Activated CD8-positive, alpha-beta T cell treated with anti-CD3 and anti-CD28 coated beads for 36 hours (primary cell): ENCODE data around the gene NLGN2. TPM values are rescaled to one million over a fixed set of nuclear protein-coding genes. Genes with fewer than 3 reads are reported as not detected.

ENCODE experiments used
- ATAC-seq: fragments of 200-7000 bp; cut with Tn5 transposase; one replicate; pipeline ENCODE4 v1.10.0; 2021; ENCODE audit warnings: mild to moderate bottlenecking, moderate library complexity
- CTCF ChIA-PET: fragments of 350-600 bp; sonication (Branson Sonifier 250); formaldehyde crosslinking; loops from one replicate; lab custom pipeline; 2021; ENCODE audit warnings: antibody characterized with exemption; lab: Charles Lee
- POLR2A ChIA-PET: fragments of 350-600 bp; sonication (Branson Sonifier 250); formaldehyde crosslinking; loops from one replicate; lab custom pipeline; 2021; ENCODE audit warnings: antibody characterized with exemption; lab: Charles Lee
- DNase-seq: peaks from one replicate; pipeline ENCODE4 v3.0.0-alpha.2; 2020
- H3K27ac Mint-ChIP-seq: one replicate; pipeline ENCODE4 v1.8.0; 2021; ENCODE audit warnings: mild to moderate bottlenecking, mixed read lengths
- H3K27me3 Mint-ChIP-seq: one replicate; pipeline ENCODE4 v1.8.0; 2021; ENCODE audit warnings: mixed read lengths
- H3K36me3 Mint-ChIP-seq: one replicate; pipeline ENCODE4 v1.8.0; 2021; ENCODE audit warnings: low read depth, mixed read lengths
- H3K4me1 Mint-ChIP-seq: one replicate; pipeline ENCODE4 v1.8.0; 2021; ENCODE audit warnings: low read depth, mixed read lengths
- H3K4me3 Mint-ChIP-seq: one replicate; pipeline ENCODE4 v1.8.0; 2021; ENCODE audit warnings: mild to moderate bottlenecking, moderate library complexity, mixed read lengths
- H3K9me3 Mint-ChIP-seq: one replicate; pipeline ENCODE4 v1.8.0; 2021; ENCODE audit warnings: mixed read lengths
- intact Hi-C: fragments of 100-400 bp; cut with micrococcal nuclease; formaldehyde crosslinking; loops from one replicate; pipeline ENCODE4 v1.10.0; 2022
- total RNA-seq, 2 experiments: library from RNA; stranded (reverse); gene quantifications; one replicate each; pipeline ENCODE4 v1.2.3, GENCODE V29; 2021
- TF ChIP-seq, protein P1 (sequence below): fragments of 200-600 bp; IDR thresholded peaks from one replicate; pipeline ENCODE4 v1.8.0; 2022; ENCODE audit warnings: antibody characterized with exemption, mild to moderate bottlenecking

The NLGN2 gene
- total RNA-seq, 2 experiments from 2014 or later, result 9.4 to 10.9 TPM

- TF ChIP-seq, protein P1, sequence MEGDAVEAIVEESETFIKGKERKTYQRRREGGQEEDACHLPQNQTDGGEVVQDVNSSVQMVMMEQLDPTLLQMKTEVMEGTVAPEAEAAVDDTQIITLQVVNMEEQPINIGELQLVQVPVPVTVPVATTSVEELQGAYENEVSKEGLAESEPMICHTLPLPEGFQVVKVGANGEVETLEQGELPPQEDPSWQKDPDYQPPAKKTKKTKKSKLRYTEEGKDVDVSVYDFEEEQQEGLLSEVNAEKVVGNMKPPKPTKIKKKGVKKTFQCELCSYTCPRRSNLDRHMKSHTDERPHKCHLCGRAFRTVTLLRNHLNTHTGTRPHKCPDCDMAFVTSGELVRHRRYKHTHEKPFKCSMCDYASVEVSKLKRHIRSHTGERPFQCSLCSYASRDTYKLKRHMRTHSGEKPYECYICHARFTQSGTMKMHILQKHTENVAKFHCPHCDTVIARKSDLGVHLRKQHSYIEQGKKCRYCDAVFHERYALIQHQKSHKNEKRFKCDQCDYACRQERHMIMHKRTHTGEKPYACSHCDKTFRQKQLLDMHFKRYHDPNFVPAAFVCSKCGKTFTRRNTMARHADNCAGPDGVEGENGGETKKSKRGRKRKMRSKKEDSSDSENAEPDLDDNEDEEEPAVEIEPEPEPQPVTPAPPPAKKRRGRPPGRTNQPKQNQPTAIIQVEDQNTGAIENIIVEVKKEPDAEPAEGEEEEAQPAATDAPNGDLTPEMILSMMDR, result no peak
- intact Hi-C loops, result no loop called here
- ChIA-PET CTCF (no interaction called here), POLR2A (interaction anchor here (0.6 kb wide), 1 partner anchor 41 kb away, joined by 6 read pairs; no protein-coding TSS in a partner anchor)
- DNase-seq (no peak), ATAC-seq (no peak)
- no peaks in the 10 kb centered on the region for H3K4me1 Mint-ChIP-seq
- H3K27me3 Mint-ChIP-seq, result no peaks in the 10 kb centered on the region
- no peak overlapping the region for H3K4me3 Mint-ChIP-seq
- no peak overlapping the region for H3K27ac Mint-ChIP-seq
- H3K36me3 Mint-ChIP-seq, result no peaks in the 10 kb centered on the region
- no peaks in the 10 kb centered on the region for H3K9me3 Mint-ChIP-seq
Measured at GRCh38 chr17:7415784-7416183, 8.1 kb downstream of the NLGN2 start.

DNA sequence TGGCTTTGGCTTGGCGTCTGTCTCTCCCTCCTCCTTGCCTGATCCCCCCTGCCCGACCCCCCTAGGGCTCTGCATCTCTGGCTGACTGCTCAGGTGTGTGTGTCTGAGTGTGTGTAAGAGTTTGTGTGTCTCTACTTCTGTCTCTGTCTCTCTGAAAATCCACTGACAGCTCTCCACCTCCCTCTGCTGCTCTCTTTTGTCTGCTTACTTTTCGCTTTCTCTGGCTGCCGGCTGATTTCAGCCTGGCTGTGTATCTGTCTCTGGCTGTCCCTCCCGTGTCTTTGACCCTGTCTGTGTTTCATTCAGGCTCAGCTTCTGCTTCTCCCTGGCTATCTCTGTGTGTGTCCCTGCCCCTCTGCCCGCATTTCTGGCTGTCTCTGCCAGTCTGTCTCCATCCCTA, 8.7 kb downstream of the NLGN2 start:
- Mint-ChIP-seq H3K4me1 (no peaks in the 10 kb centered on the region), H3K4me3 (no peak overlapping the region), H3K36me3 (no peaks in the 10 kb centered on the region), H3K27ac (no peak overlapping the region), H3K27me3 (no peaks in the 10 kb centered on the region), H3K9me3 (no peaks in the 10 kb centered on the region)
- ATAC-seq (no peak), DNase-seq (no peak)
- intact Hi-C loops, result no loop called here
- CTCF ChIA-PET, result interaction anchor here (1.1 kb wide), 1 partner anchor 61 kb away, joined by 3 read pairs; no protein-coding TSS in a partner anchor
- POLR2A ChIA-PET, result interaction anchor here (0.6 to 0.7 kb wide), 2 partner anchors 22 to 41 kb away, joined by 3 to 6 read pairs; no protein-coding TSS in a partner anchor
- TF ChIP-seq, protein P1, result no peak

DNA sequence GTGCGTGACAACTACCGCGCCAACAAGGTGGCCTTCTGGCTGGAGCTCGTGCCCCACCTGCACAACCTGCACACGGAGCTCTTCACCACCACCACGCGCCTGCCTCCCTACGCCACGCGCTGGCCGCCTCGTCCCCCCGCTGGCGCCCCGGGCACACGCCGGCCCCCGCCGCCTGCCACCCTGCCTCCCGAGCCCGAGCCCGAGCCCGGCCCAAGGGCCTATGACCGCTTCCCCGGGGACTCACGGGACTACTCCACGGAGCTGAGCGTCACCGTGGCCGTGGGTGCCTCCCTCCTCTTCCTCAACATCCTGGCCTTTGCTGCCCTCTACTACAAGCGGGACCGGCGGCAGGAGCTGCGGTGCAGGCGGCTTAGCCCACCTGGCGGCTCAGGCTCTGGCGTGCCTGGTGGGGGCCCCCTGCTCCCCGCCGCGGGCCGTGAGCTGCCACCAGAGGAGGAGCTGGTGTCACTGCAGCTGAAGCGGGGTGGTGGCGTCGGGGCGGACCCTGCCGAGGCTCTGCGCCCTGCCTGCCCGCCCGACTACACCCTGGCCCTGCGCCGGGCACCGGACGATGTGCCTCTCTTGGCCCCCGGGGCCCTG, 9.5 kb downstream of the NLGN2 start:
- ChIA-PET POLR2A (interaction anchor here (0.7 kb wide), 1 partner anchor 21 kb away, joined by 3 read pairs; no protein-coding TSS in a partner anchor), CTCF (interaction anchor here (1.1 kb wide), 1 partner anchor 61 kb away, joined by 3 read pairs; no protein-coding TSS in a partner anchor)
- Mint-ChIP-seq H3K9me3 (no peaks in the 10 kb centered on the region), H3K4me3 (no peak overlapping the region), H3K4me1 (no peaks in the 10 kb centered on the region), H3K27ac (no peak overlapping the region), H3K27me3 (no peaks in the 10 kb centered on the region), H3K36me3 (no peaks in the 10 kb centered on the region)
- DNase-seq, result no peak
- TF ChIP-seq, protein P1, result no peak
- ATAC-seq, result no peak
- intact Hi-C loops, result no loop called here

GRCh38 chr17:7418472-7419152, 11.0 kb downstream of the NLGN2 start:
- ATAC-seq, result no peak
- TF ChIP-seq, protein P1, result no peak
- no peaks in the 10 kb centered on the region for H3K27me3 Mint-ChIP-seq
- no peaks in the 10 kb centered on the region for H3K9me3 Mint-ChIP-seq
- intact Hi-C loops, result no loop called here
- H3K36me3 Mint-ChIP-seq, result no peaks in the 10 kb centered on the region
- no peak for DNase-seq
- POLR2A ChIA-PET, result interaction anchor here (1.0 to 2.5 kb wide), 2 partner anchors 10 to 66 kb away, joined by 3 to 8 read pairs; partner anchors contain the start of gene POLR2A
- CTCF ChIA-PET, result no interaction called here
- H3K27ac Mint-ChIP-seq, result no peak overlapping the region
- no peaks in the 10 kb centered on the region for H3K4me1 Mint-ChIP-seq
- H3K4me3 Mint-ChIP-seq, result no peak overlapping the region
